Osteocyte (in vitro differentiated cells): ENCODE data around the gene LRRC2. TPM values are rescaled to one million over a fixed set of nuclear protein-coding genes. Genes with fewer than 3 reads are reported as not detected.
A peak's percentile ranks its signal among the peaks of the same experiment; 100 is the strongest.
"Not testable (repeated sequence)": the region's sequence is repeated elsewhere in the genome, so short reads cannot be mapped to it uniquely, and the experiment has no call there.

Experiments
- DNase-seq: peaks from one replicate; pipeline ENCODE4 v3.0.0; 2021; ENCODE audit warnings: mixed read lengths; ENCODE audit not compliant: unreplicated experiment; ENCODE audit errors: extremely low spot score
- H3K27ac Mint-ChIP-seq: one replicate; pipeline ENCODE4 v1.8.0; 2021; ENCODE audit warnings: mild to moderate bottlenecking, mixed read lengths; ENCODE audit not compliant: unreplicated experiment
- H3K27me3 Mint-ChIP-seq: one replicate; pipeline ENCODE4 v1.8.0; 2021; ENCODE audit warnings: mixed read lengths; ENCODE audit not compliant: unreplicated experiment
- H3K36me3 Mint-ChIP-seq: one replicate; pipeline ENCODE4 v1.8.0; 2021; ENCODE audit warnings: mixed read lengths; ENCODE audit not compliant: unreplicated experiment
- H3K4me1 Mint-ChIP-seq: one replicate; pipeline ENCODE4 v1.8.0; 2021; ENCODE audit warnings: mixed read lengths; ENCODE audit not compliant: unreplicated experiment
- H3K4me3 Mint-ChIP-seq: one replicate; pipeline ENCODE4 v1.8.0; 2021; ENCODE audit warnings: mild to moderate bottlenecking, moderate library complexity, mixed read lengths; ENCODE audit not compliant: unreplicated experiment
- H3K9me3 Mint-ChIP-seq: one replicate; pipeline ENCODE4 v1.8.0; 2021; ENCODE audit warnings: mixed read lengths; ENCODE audit not compliant: unreplicated experiment
- CTCF ChIP-seq: fragments of 200-600 bp; sonication (generic); IDR thresholded peaks from 2 replicates; pipeline ENCODE4 v1.5.0; 2021; ENCODE audit warnings: antibody characterized with exemption, mild to moderate bottlenecking, moderate library complexity
- total RNA-seq: library from RNA; stranded (reverse); gene quantifications from 2 replicates; pipeline ENCODE4 v1.2.1, GENCODE V29; 2021

The LRRC2 gene
- total RNA-seq, 1 donor from 2014 or later: 1.5 TPM

DNA sequence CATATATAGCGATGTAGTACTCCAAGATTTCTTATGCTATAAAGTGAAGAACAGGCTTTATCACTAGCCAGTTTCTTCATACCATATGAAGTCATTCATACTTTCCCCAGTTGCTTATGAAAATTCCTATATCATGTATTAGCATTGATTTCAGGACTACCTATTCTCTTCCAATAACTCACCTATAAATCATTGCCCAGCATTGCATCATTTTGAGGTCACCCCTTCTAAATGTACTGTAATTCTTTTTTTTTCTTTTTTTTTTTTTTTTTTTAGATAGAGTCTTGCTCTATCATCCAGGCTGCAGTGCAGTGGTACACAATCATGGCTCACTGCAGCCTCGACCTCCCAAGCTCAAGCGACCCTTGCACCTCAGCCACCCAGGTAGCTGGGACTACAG lies 41.3 kb downstream of the LRRC2 start:
- Mint-ChIP-seq H3K36me3 (no peaks in the 10 kb centered on the region), H3K4me1 (no peaks in the 10 kb centered on the region), H3K9me3 (no peaks in the 10 kb centered on the region), H3K4me3 (no peak overlapping the region), H3K27ac (no peak overlapping the region), H3K27me3 (no peaks in the 10 kb centered on the region)
- DNase-seq: no peak
- TF ChIP-seq CTCF: no peak

DNA sequence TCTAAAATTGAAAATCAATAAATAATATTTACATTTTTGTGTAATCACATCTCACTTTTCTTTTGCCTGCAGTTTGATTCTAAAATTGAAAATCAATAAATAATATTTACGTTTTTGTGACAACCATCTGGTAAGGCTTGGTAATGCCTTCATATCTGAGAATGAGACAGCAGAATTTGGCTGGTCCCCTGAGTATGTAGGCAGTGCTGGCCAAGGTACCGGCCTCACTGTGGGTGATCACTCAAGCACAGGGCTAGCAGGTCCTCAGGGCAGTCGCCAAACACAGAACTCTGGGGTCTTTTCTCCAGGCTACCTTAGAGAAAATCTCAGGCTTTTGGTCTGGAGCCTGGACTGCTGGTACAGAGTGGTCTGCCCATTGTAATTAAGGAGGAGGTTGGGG lies 42.1 kb downstream of the LRRC2 start:
- Mint-ChIP-seq H3K36me3 (no peaks in the 10 kb centered on the region), H3K27ac (no peak overlapping the region), H3K9me3 (no peaks in the 10 kb centered on the region), H3K27me3 (no peaks in the 10 kb centered on the region), H3K4me3 (no peak overlapping the region), H3K4me1 (no peaks in the 10 kb centered on the region)
- TF ChIP-seq CTCF: no peak
- DNase-seq: no peak

DNA sequence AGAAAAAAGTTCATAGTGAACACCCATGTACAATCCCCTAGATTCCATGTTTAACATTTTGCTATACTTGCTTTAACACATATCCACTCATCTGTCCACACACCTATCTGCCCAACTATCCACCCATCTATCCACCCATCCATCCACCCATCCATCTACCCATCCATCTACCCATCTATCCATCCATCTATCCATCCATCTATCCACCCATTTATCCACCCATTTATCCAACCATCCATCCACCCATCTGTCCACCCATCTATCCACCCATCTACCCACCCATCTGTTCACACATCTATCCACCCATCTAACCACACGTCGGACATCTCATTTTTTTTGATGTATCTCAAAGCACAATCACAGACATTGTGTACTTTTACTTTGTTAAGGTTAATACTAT lies 42.5 kb downstream of the LRRC2 start:
- no peaks in the 10 kb centered on the region for H3K27me3 Mint-ChIP-seq
- no peak for TF ChIP-seq CTCF
- H3K36me3 Mint-ChIP-seq: no peaks in the 10 kb centered on the region
- no peak overlapping the region for H3K27ac Mint-ChIP-seq
- no peak overlapping the region for H3K4me3 Mint-ChIP-seq
- H3K4me1 Mint-ChIP-seq: no peaks in the 10 kb centered on the region
- DNase-seq: no peak
- H3K9me3 Mint-ChIP-seq: no peaks in the 10 kb centered on the region

DNA sequence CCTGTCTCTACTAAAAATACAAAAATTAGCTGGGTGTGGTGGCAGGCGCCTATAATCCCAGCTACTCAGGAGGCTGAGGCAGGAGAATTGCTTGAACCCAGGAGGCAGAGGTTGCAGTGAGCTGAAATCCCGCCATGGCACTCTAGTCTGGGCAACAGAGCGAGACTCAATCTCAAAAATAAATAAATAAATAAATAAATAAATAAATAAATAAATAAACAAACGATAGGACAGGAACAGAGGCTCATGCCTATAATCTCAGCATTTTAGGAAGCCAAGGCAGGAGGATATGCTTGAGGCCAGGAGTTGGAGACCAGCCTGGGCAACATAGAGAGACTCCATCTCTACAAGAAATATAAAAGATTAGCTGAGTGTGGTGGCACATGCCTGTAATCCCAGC lies 43.9 kb downstream of the LRRC2 start:
- not testable (repeated sequence) for H3K4me3 Mint-ChIP-seq, H3K9me3 Mint-ChIP-seq, H3K27me3 Mint-ChIP-seq, H3K4me1 Mint-ChIP-seq, H3K27ac Mint-ChIP-seq, H3K36me3 Mint-ChIP-seq
- DNase-seq: peak; percentile 10

DNA sequence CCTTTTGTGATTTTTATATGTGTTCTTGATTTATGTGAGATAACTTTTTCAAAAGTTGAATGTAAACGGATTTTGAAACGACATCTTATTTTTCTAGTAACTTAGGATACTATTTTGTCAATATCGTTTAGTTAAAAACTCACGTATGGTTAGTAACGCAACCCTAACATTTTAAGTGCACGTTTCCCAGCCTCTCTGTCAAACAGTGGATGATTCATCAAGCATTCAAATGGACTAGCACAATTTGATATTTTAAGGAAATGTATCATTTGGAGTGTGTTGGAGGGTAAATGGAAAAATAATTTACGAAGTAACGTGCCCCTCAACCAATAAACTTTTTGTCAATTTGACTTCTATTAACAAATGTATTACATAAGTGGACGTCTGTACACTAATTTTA lies 45.0 kb downstream of the LRRC2 start:
- peaks cover 18% of the 10 kb centered on the region for H3K4me1 Mint-ChIP-seq
- H3K27me3 Mint-ChIP-seq: no peaks in the 10 kb centered on the region
- no peaks in the 10 kb centered on the region for H3K9me3 Mint-ChIP-seq
- H3K4me3 Mint-ChIP-seq: no peak overlapping the region
- no peak overlapping the region for H3K27ac Mint-ChIP-seq
- H3K36me3 Mint-ChIP-seq: no peaks in the 10 kb centered on the region
- no peak for DNase-seq
- TF ChIP-seq CTCF: no peak

DNA sequence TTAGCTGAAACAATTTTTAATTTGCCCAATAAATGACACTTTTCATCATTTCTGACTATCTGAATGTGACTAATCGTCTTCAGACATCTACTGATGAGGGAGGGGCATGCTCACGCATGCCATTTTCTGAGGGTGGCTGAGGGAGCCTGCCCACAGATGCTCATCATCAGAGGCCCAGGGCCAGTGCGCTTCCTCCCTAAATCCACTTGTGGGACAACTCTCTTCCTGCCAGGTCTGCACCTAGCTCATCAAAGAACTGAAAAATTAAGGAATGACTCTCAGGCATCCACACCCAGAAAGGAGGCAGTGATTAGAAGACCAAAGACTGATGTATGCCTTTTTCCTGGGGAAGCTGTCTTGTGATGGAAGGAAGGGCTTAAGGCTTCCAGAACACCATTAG lies 45.6 kb downstream of the LRRC2 start:
- DNase-seq: peak; percentile 63
- Mint-ChIP-seq H3K27me3 (no peaks in the 10 kb centered on the region), H3K9me3 (no peaks in the 10 kb centered on the region), H3K36me3 (no peaks in the 10 kb centered on the region), H3K4me1 (peaks cover 18% of the 10 kb centered on the region), H3K27ac (no peak overlapping the region), H3K4me3 (no peak overlapping the region)
- no peak for TF ChIP-seq CTCF
